NK-92 (cell line): ENCODE results near the gene DUSP19.
A peak's percentile ranks its signal among the peaks of the same experiment; 100 is the strongest.

Experiments
- DNase-seq: peaks from one replicate; lab custom pipeline; 2025; ENCODE audit not compliant: unreplicated experiment; lab: John Stamatoyannopoulos, UW

The DUSP19 gene

DNA sequence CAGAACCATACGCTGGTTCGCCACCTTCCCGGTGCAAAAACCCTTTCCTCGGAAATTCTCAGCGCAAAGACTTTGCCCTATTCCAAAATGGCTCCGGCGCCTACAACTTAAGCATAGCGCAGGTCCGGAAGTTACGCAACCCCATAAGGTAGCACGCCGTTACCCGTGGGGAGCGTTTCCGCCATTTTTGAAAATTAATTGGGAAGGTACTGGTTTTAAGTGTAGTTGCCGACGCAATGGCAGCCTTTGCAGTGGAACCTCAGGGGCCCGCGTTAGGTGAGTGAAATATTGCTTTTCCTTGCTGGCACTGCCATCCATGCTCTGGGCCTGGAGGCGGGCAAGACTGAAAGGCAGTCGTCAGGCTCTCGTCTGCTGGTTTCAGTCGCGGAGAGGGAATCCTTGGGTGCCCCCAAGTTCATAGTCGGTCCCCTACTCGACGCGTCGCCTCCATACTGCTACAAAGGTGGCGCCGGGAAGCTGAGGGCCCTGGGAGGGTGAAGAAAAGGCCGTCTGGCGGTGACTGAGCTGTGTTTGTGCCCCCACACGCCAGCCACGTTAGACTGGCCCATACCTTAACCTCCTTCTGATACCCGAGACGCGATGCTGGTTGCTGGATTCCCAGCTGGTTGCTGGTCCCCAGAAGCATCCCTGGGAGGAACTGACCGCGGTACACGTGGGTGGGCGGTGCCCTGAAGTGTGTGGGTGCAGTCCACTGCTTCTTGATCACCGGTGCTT is 45.8 kb downstream of the DUSP19 start, which contains the start of gene NUP35:
NUP35 (plus strand) TSS at position 222 of the 735 bp plus-strand sequence; CDS start at position 237, 15 bp downstream.
- peak; percentile 5 for DNase-seq

- DNase-seq = no peak
Measured at GRCh38 chr2:183124957-183125255, 46.4 kb downstream of the DUSP19 start.

DNA sequence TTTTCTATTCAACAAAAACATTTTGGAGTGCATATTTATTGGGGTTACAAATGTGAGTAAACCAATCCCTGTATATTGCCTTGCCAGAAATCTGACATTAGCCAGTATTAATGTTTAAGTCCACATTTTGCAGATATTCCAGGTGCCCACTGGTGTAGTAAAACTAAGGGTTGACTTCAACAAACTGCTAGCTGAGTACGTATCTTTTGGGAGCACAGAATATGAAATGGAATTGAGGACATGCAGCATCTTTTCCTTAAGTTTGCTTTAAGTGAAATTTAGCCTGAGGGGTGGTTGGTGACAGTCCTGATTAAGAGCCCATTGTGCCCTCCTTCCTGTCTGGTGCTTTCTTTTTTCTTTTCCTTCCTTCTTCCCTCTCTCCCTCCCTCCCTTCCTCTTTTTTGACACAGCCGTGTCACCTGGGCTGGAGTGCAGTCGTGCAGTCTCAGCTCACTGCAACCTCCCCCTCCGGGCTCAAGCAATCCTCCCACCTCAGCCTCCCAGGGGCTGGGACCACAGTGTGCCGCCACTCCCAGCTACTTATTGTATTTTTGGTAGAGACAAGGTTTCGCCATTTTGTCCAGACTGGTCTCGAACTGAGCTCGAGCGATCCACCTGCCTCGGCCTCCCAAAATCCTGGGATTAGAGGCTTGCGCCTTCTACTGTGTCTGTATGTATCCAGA is 47.3 kb downstream of the DUSP19 start:
- no peak for DNase-seq

GRCh38 chr2:183126635-183127034 is 48.1 kb downstream of the DUSP19 start:
- DNase-seq = no peak

DNA sequence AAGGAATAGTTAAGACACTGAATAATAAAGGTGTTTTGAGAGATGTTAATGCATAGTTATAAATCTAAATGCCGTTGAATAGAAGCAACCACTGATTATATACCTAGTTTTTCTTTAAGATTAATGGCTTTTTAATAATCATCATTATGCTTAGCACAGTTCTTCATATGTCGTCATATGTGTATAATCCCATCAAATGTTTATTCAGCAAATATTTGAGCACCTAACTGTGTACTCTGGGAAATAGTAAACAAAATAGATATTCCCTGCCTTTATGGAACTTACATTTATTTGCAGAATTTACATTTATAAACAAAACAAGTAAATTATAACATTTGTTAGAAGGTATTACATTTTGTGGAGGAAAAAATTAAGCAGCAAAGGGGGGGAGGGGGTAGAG is 55.5 kb downstream of the DUSP19 start:
- DNase-seq = no peak

- DNase-seq = no peak
Measured at GRCh38 chr2:183148955-183149354, 70.4 kb downstream of the DUSP19 start.

DNA sequence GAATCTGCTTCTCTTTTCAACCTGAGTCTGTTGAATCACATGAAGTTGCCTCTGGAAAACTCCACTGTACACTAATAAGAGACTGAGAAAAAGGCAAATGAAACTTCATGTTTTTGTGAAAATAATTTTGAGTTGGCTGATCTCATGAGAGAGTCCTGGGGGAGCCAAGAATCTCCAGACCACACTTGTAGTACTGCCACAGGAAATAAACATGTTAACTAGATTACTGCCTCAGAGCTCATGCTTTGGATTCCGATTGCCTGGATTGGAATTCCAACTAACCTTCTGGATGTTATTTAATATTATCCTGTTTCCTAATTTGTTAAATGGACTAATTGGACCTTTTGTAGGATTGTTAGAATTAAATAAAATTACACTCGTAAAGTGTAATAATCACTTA is 70.9 kb downstream of the DUSP19 start:
- DNase-seq = no peak
